ENCODE results near the gene FAM110A. TPM values are rescaled to one million over a fixed set of nuclear protein-coding genes. Genes with fewer than 3 reads are reported as not detected.

The FAM110A gene
- total and polyA plus RNA-seq, 2 donors (not counting 3 experiments of a cell fraction or from before 2014, with no cell fraction given), result 4.6 to 5.4 TPM

- Histone ChIP-seq H3K36me3 (ENCODE audit: control insufficient read depth in 2 of 2, extremely low read depth in 1 of 2, insufficient read depth in 2 of 2, low read length in 2 of 2) (no peaks in the 10 kb centered on the region), H3K4me3 (replicated peaks in 1 of 3; ENCODE audit: insufficient read depth in 1 of 3, low read depth in 1 of 3, low read length in 3 of 3) (no peak overlapping the region), H3K27ac (ENCODE audit: insufficient read depth, low read depth, low read length) (no peak overlapping the region), H2AFZ (ENCODE audit: low read depth, low read length) (no peak overlapping the region), H3K4me2 (ENCODE audit: insufficient read depth, low read length) (no peak overlapping the region), H3K27me3 (ENCODE audit: control insufficient read depth in 2 of 2, insufficient read depth in 2 of 2, low read length in 2 of 2) (peaks cover 10% of the 10 kb centered on the region in 2 experiments), H3K79me2 (ENCODE audit: control insufficient read depth, insufficient read depth, low read length) (no peaks in the 10 kb centered on the region), H3K4me1 (ENCODE audit: control insufficient read depth, extremely low read depth, insufficient read depth, low read length) (no peaks in the 10 kb centered on the region), H3K9me3 (replicated peaks; ENCODE audit: control insufficient read depth, insufficient read depth, low read length) (no peaks in the 10 kb centered on the region), H4K20me1 (replicated peaks; ENCODE audit: control insufficient read depth, extremely low read depth, insufficient read depth, low read length) (no peaks in the 10 kb centered on the region), H3K9me1 (replicated peaks; ENCODE audit: control insufficient read depth, extremely low read depth, insufficient read depth, low read length) (no peaks in the 10 kb centered on the region), H3K9ac (replicated peaks; ENCODE audit: extremely low read depth, insufficient read depth, low read length) (no peak overlapping the region)
- intact Hi-C loops (cut with micrococcal nuclease), result no loop called here
- BruUV-seq (replicated peaks), result no TSS peak
- no peak for FAIRE-seq
- DNase-seq (ENCODE audit: low read depth, low spot score), result no peak
- dilution Hi-C loops (cut with MboI; ENCODE audit: extremely low pct_ligation_motif_present, low sequenced_read_pairs), result no loop called here
- POLR2A ChIA-PET, result no interaction called here
- CTCF ChIA-PET, result no interaction called here
- no peak for TF ChIP-seq FOS (IDR thresholded peaks at IDR 0.05; ENCODE audit: borderline replicate concordance, insufficient read depth, low read length)
- TF ChIP-seq POLR2AphosphoS5 (IDR thresholded peaks at IDR 0.05; ENCODE audit: insufficient read depth, low read depth, low read length), result no peak
- no peak for TF ChIP-seq GATA2 (IDR thresholded peaks at IDR 0.05; ENCODE audit: insufficient read depth, insufficient read length, low read depth, low read length)
- TF ChIP-seq EZH2 (IDR thresholded peaks at IDR 0.05; ENCODE audit: borderline replicate concordance, low read depth, low read length, severe bottlenecking), result no peak
- no peak for TF ChIP-seq POLR2A (IDR thresholded peaks at IDR 0.05; ENCODE audit: low read depth, low read length)
Observed at GRCh38 chr20:889932-890463, 56.5 kb downstream of the FAM110A start.

GRCh38 chr20:890666-891057 is 57.1 kb downstream of the FAM110A start:
- Histone ChIP-seq H3K4me2 (ENCODE audit: insufficient read depth, low read length) (no peak overlapping the region), H3K9me3 (replicated peaks; ENCODE audit: control insufficient read depth, insufficient read depth, low read length) (no peaks in the 10 kb centered on the region), H3K27me3 (ENCODE audit: control insufficient read depth in 2 of 2, insufficient read depth in 2 of 2, low read length in 2 of 2) (peaks cover 6 to 7% of the 10 kb centered on the region in 2 experiments), H3K27ac (ENCODE audit: insufficient read depth, low read depth, low read length) (no peak overlapping the region), H3K4me1 (ENCODE audit: control insufficient read depth, extremely low read depth, insufficient read depth, low read length) (no peaks in the 10 kb centered on the region), H3K36me3 (ENCODE audit: control insufficient read depth in 2 of 2, extremely low read depth in 1 of 2, insufficient read depth in 2 of 2, low read length in 2 of 2) (no peaks in the 10 kb centered on the region), H3K9ac (replicated peaks; ENCODE audit: extremely low read depth, insufficient read depth, low read length) (no peak overlapping the region), H2AFZ (ENCODE audit: low read depth, low read length) (no peak overlapping the region), H3K9me1 (replicated peaks; ENCODE audit: control insufficient read depth, extremely low read depth, insufficient read depth, low read length) (no peaks in the 10 kb centered on the region), H4K20me1 (replicated peaks; ENCODE audit: control insufficient read depth, extremely low read depth, insufficient read depth, low read length) (no peaks in the 10 kb centered on the region), H3K4me3 (replicated peaks in 1 of 3; ENCODE audit: insufficient read depth in 1 of 3, low read depth in 1 of 3, low read length in 3 of 3) (no peak overlapping the region), H3K79me2 (ENCODE audit: control insufficient read depth, insufficient read depth, low read length) (no peaks in the 10 kb centered on the region)
- no TSS peak for BruUV-seq (replicated peaks)
- intact Hi-C loops (cut with micrococcal nuclease), result no loop called here
- DNase-seq (ENCODE audit: low read depth, low spot score) (no peak), FAIRE-seq (no peak)
- POLR2A ChIA-PET, result no interaction called here
- TF ChIP-seq JUN (IDR thresholded peaks at IDR 0.05; ENCODE audit: borderline replicate concordance, insufficient read depth, insufficient read length, low read depth) (no peak), MAX (IDR thresholded peaks at IDR 0.05; ENCODE audit: insufficient read depth, insufficient read length) (no peak), CTCF (IDR thresholded peaks at IDR 0.05; ENCODE audit: extremely low read depth in 1 of 2, insufficient read depth in 1 of 2, low read depth in 1 of 2, low read length in 2 of 2) (no peak), MYC (IDR thresholded peaks at IDR 0.05; ENCODE audit: low read depth, low read length) (no peak), POLR2AphosphoS5 (IDR thresholded peaks at IDR 0.05; ENCODE audit: insufficient read depth, low read depth, low read length) (no peak), FOS (IDR thresholded peaks at IDR 0.05; ENCODE audit: borderline replicate concordance, insufficient read depth, low read length) (no peak), GATA2 (IDR thresholded peaks at IDR 0.05; ENCODE audit: insufficient read depth, insufficient read length, low read depth, low read length) (no peak), POLR2A (IDR thresholded peaks at IDR 0.05; ENCODE audit: low read depth, low read length) (no peak), EZH2 (IDR thresholded peaks at IDR 0.05; ENCODE audit: borderline replicate concordance, low read depth, low read length, severe bottlenecking) (no peak)
- CTCF ChIA-PET, result interaction anchor here (1.3 to 1.4 kb wide), 2 partner anchors 19 to 72 kb away, joined by 3 read pairs; no protein-coding TSS in a partner anchor
- dilution Hi-C loops (cut with MboI; ENCODE audit: extremely low pct_ligation_motif_present, low sequenced_read_pairs), result no loop called here
